Measurements from ENCODE around the gene ARFGAP1. TPM values are rescaled to one million over a fixed set of nuclear protein-coding genes. Genes with fewer than 3 reads are reported as not detected.

The ARFGAP1 gene
- total and polyA plus RNA-seq, 4 donors: 35.3 to 116 (median 83.3) TPM

GRCh38 chr20:63257629-63258028 lies 15.0 kb upstream of the ARFGAP1 start:
- Histone ChIP-seq H3K4me1 (ENCODE audit: control insufficient read depth, insufficient read depth, low read length) (peaks cover 91% of the 10 kb centered on the region), H3K9me3 (ENCODE audit: control insufficient read depth, insufficient read depth, low read length) (no peaks in the 10 kb centered on the region), H3K27me3 (ENCODE audit: control insufficient read depth, insufficient read depth, low read length) (peaks cover 8% of the 10 kb centered on the region), H3K36me3 (ENCODE audit: control insufficient read depth, insufficient read depth, low read length) (peaks cover 19% of the 10 kb centered on the region), H3K4me3 (ENCODE audit: low read depth, low read length) (no peak overlapping the region), H3K27ac (ENCODE audit: low read depth, low read length) (peak overlapping the region; percentile 49)
- WGBS (ENCODE audit: insufficient coverage): 88% methylated on average over 12 of the region's 13 CpGs
- DNase-seq (ENCODE audit: low read depth in 4 of 6, low spot score in 6 of 6): no peak

DNA sequence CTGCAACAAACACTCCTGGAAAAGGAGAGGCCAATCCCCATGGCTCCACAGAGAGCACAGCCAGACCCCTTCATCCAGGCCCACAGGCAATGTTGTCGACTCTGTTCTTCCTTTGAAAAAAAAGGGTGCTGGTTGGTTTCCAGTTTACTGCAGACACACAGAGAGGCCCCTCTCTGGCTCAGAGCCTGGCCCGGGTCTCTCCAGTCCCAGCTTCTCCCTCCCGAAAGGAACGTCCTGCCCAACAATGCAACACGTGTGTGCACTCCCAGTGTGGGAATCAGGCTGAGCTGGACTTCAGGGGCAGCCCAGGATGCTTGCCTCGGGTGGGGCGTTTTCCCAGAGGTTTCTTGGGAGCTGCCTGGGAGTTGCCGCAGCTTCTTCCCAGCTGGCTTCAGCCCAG lies 13.8 kb upstream of the ARFGAP1 start:
- Histone ChIP-seq H3K4me1 (ENCODE audit: control insufficient read depth, insufficient read depth, low read length) (peaks cover 85% of the 10 kb centered on the region), H3K4me3 (ENCODE audit: low read depth, low read length) (no peak overlapping the region), H3K36me3 (ENCODE audit: control insufficient read depth, insufficient read depth, low read length) (peaks cover 19% of the 10 kb centered on the region), H3K27ac (ENCODE audit: low read depth, low read length) (peak overlapping the region; percentile 49), H3K9me3 (ENCODE audit: control insufficient read depth, insufficient read depth, low read length) (no peaks in the 10 kb centered on the region), H3K27me3 (ENCODE audit: control insufficient read depth, insufficient read depth, low read length) (peaks cover 4% of the 10 kb centered on the region)
- WGBS (ENCODE audit: insufficient coverage): 14% methylated on average over 8 of the region's 8 CpGs
- DNase-seq (ENCODE audit: low read depth in 4 of 6, low spot score in 6 of 6): peak in 2 of 6 donors; percentile 83 to 85

- Histone ChIP-seq H3K4me3 (ENCODE audit: low read depth, low read length) (no peak overlapping the region), H3K4me1 (ENCODE audit: control insufficient read depth, insufficient read depth, low read length) (peaks cover 92% of the 10 kb centered on the region), H3K9me3 (ENCODE audit: control insufficient read depth, insufficient read depth, low read length) (no peaks in the 10 kb centered on the region), H3K36me3 (ENCODE audit: control insufficient read depth, insufficient read depth, low read length) (peaks cover 18% of the 10 kb centered on the region), H3K27ac (ENCODE audit: low read depth, low read length) (no peak overlapping the region), H3K27me3 (ENCODE audit: control insufficient read depth, insufficient read depth, low read length) (peaks cover 2% of the 10 kb centered on the region)
- DNase-seq (ENCODE audit: low read depth in 4 of 6, low spot score in 6 of 6): no peak
- 76% methylated on average over 18 of the region's 25 CpGs for WGBS (ENCODE audit: insufficient coverage)
These were observed 12.7 kb upstream of the ARFGAP1 start for GRCh38 chr20:63259734-63260460.

DNA sequence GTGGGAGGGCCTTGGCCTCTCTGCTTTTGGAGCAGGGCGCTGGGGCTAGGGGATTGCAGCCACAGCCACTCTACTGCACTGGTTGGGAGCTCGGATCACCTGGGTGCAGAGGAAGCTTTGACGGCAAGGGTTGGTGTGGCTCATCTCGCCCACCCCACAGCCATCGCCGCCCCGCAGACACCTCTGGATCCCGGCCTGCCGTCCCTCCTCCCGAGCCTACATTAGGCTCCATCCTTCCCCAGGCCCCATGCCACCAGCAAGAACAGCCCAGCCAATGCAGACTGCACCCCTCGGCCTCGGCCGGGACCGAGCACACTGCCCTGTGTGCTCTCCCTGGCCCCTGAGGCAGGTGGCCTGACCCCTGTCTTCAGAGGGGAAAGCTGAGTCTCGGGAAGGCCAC lies 12.1 kb upstream of the ARFGAP1 start:
- H3K4me1 ChIP-seq (ENCODE audit: control insufficient read depth, insufficient read depth, low read length): peaks cover 92% of the 10 kb centered on the region
- peak overlapping the region; percentile 77 for H3K27ac ChIP-seq (ENCODE audit: low read depth, low read length)

DNA sequence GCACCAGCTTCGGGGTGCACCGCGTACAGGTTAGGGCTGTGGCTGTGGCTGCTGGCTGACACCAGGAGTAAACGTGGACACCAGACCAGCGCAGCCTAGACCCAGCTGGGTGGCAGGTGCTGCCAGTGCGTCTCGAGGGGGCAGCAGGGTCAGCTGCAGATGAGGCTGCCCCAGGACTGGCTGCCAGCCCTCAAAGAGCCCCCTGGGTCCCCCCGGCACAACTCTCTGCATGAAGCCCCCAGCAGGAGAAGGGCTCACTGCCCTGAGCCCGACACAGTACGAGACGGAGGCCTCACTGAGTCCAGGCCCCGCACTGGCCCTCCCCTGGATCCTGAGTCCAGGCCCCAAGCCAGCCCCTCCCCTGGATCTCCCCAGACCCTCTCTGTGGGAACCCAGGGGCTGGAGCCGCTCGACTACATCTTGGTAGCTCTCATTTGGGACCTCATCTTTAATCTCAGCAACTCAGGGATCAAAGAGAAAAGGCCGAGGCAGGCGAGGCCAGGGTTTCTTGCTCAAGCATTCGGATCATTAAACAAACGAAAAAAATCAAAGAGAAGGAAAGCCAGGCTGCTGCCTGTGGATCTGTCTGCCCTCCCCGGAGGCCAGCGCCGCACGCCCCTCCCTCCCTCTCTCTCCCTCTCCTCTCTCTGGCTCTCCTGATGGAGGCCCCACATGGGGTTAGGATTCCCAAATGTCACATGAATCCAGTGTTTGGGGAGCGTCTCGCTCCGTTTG lies 11.4 kb upstream of the ARFGAP1 start:
- Histone ChIP-seq H3K4me3 (ENCODE audit: low read depth, low read length) (no peak overlapping the region), H3K4me1 (ENCODE audit: control insufficient read depth, insufficient read depth, low read length) (peaks cover 87% of the 10 kb centered on the region), H3K9me3 (ENCODE audit: control insufficient read depth, insufficient read depth, low read length) (no peaks in the 10 kb centered on the region), H3K27me3 (ENCODE audit: control insufficient read depth, insufficient read depth, low read length) (no peaks in the 10 kb centered on the region), H3K27ac (ENCODE audit: low read depth, low read length) (peak overlapping the region; percentile 77), H3K36me3 (ENCODE audit: control insufficient read depth, insufficient read depth, low read length) (peaks cover 12% of the 10 kb centered on the region)
- DNase-seq (ENCODE audit: low read depth in 4 of 6, low spot score in 6 of 6): peak in 2 of 6 donors; percentile 71 to 72
- 20% methylated on average over 24 of the region's 25 CpGs for WGBS (ENCODE audit: insufficient coverage)

More for the DNA sequence above, 12.1 kb upstream of the ARFGAP1 start:
- 83% methylated on average over 15 of the region's 15 CpGs for WGBS (ENCODE audit: insufficient coverage)
- Histone ChIP-seq H3K4me3 (ENCODE audit: low read depth, low read length) (no peak overlapping the region), H3K27me3 (ENCODE audit: control insufficient read depth, insufficient read depth, low read length) (no peaks in the 10 kb centered on the region), H3K9me3 (ENCODE audit: control insufficient read depth, insufficient read depth, low read length) (no peaks in the 10 kb centered on the region), H3K36me3 (ENCODE audit: control insufficient read depth, insufficient read depth, low read length) (peaks cover 15% of the 10 kb centered on the region)
- no peak for DNase-seq (ENCODE audit: low read depth in 4 of 6, low spot score in 6 of 6)

GRCh38 chr20:63261795-63262528 lies 10.7 kb upstream of the ARFGAP1 start:
- DNase-seq (ENCODE audit: low read depth in 4 of 6, low spot score in 6 of 6): no peak
- no peaks in the 10 kb centered on the region for H3K27me3 ChIP-seq (ENCODE audit: control insufficient read depth, insufficient read depth, low read length)
- peaks cover 80% of the 10 kb centered on the region for H3K4me1 ChIP-seq (ENCODE audit: control insufficient read depth, insufficient read depth, low read length)
- no peaks in the 10 kb centered on the region for H3K9me3 ChIP-seq (ENCODE audit: control insufficient read depth, insufficient read depth, low read length)
- H3K4me3 ChIP-seq (ENCODE audit: low read depth, low read length): no peak overlapping the region
- peaks cover 5% of the 10 kb centered on the region for H3K36me3 ChIP-seq (ENCODE audit: control insufficient read depth, insufficient read depth, low read length)
- H3K27ac ChIP-seq (ENCODE audit: low read depth, low read length): peak overlapping the region; percentile 77
- 55% methylated on average over 26 of the region's 30 CpGs for WGBS (ENCODE audit: insufficient coverage)

DNA sequence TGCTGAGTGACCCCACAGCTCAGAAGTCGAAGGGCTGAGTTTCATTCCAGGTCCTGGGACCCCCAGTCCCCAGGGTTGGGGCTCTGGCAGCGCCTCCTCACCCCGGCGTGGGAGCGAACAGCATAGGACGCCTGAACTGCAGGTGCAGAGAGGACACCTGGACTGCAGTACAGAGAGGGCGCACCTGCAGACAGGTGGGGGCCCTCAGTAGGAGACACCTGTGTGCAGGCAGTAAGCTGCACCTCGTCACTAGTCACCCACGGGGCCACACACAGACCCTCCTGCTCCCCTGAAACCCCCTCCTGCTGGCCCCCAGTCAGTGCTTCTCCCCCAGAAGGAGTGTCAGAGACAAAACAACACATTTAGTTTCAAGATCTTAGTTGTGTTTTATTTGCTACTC lies 9.8 kb upstream of the ARFGAP1 start:
- H3K27me3 ChIP-seq (ENCODE audit: control insufficient read depth, insufficient read depth, low read length): no peaks in the 10 kb centered on the region
- DNase-seq (ENCODE audit: low read depth in 4 of 6, low spot score in 6 of 6): no peak
- peaks cover 76% of the 10 kb centered on the region for H3K4me1 ChIP-seq (ENCODE audit: control insufficient read depth, insufficient read depth, low read length)

DNA sequence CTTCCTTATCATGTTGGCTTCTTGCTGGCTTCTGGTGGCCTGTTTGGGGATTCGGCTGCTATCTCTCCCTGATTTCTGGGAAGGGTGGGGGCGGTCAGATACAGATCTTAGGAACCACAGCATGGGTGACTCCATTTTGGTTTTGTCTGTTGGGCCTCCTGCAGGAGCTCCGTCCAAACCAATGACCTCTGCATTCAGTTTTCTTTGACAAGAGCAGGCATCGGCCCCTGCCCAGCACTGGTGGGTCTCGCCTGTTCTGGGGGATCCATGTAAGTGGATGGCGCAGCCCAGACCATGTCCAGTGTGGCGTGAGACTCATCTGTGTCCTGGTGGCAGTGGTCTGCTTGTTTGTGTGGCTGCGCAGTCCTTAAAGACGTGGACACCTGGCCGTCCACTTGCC lies 8.6 kb upstream of the ARFGAP1 start:
- H3K4me1 ChIP-seq (ENCODE audit: control insufficient read depth, insufficient read depth, low read length): peaks cover 76% of the 10 kb centered on the region

More for the DNA sequence above, 9.8 kb upstream of the ARFGAP1 start:
- H3K36me3 ChIP-seq (ENCODE audit: control insufficient read depth, insufficient read depth, low read length): peaks cover 5% of the 10 kb centered on the region
- no peaks in the 10 kb centered on the region for H3K9me3 ChIP-seq (ENCODE audit: control insufficient read depth, insufficient read depth, low read length)
- H3K27ac ChIP-seq (ENCODE audit: low read depth, low read length): no peak overlapping the region
- 89% methylated on average over 9 of the region's 9 CpGs for WGBS (ENCODE audit: insufficient coverage)
- H3K4me3 ChIP-seq (ENCODE audit: low read depth, low read length): no peak overlapping the region

DNA sequence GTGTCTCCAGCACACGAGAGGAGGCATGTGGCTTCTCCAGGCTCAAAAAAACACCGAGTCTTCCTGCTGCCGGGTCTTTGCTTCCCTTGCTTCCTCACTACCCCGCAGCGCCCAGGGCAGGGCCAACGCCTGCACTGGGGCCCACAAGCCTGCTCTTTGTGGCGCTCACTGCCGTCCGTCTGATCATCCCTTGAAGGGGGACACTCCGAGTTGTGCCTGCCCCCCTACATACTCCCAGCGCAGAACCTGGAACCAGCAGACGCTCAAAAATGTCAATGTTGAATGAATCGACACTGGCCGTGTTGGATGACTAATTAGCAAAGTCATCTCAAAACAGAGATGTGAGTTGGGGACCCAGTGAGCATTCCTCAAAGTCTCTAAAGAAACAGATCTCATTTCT lies 8.1 kb upstream of the ARFGAP1 start:
- Histone ChIP-seq H3K27ac (ENCODE audit: low read depth, low read length) (peak overlapping the region; percentile 52), H3K36me3 (ENCODE audit: control insufficient read depth, insufficient read depth, low read length) (peaks cover 11% of the 10 kb centered on the region), H3K27me3 (ENCODE audit: control insufficient read depth, insufficient read depth, low read length) (no peaks in the 10 kb centered on the region), H3K4me3 (ENCODE audit: low read depth, low read length) (no peak overlapping the region), H3K4me1 (ENCODE audit: control insufficient read depth, insufficient read depth, low read length) (peaks cover 76% of the 10 kb centered on the region), H3K9me3 (ENCODE audit: control insufficient read depth, insufficient read depth, low read length) (no peaks in the 10 kb centered on the region)
- DNase-seq (ENCODE audit: low read depth in 4 of 6, low spot score in 6 of 6): peak in 2 of 6 donors; percentile 41 to 60
- 31% methylated on average over 13 of the region's 14 CpGs for WGBS (ENCODE audit: insufficient coverage)

More for the DNA sequence above, 8.6 kb upstream of the ARFGAP1 start:
- Histone ChIP-seq H3K36me3 (ENCODE audit: control insufficient read depth, insufficient read depth, low read length) (peaks cover 5% of the 10 kb centered on the region), H3K27ac (ENCODE audit: low read depth, low read length) (no peak overlapping the region), H3K9me3 (ENCODE audit: control insufficient read depth, insufficient read depth, low read length) (no peaks in the 10 kb centered on the region), H3K4me3 (ENCODE audit: low read depth, low read length) (no peak overlapping the region), H3K27me3 (ENCODE audit: control insufficient read depth, insufficient read depth, low read length) (no peaks in the 10 kb centered on the region)
- 80% methylated on average over 10 of the region's 10 CpGs for WGBS (ENCODE audit: insufficient coverage)
- DNase-seq (ENCODE audit: low read depth in 4 of 6, low spot score in 6 of 6): no peak
